RWPE1 (cell line): Measurements from ENCODE around the gene PRPSAP2.
A peak's percentile ranks its signal among the peaks of the same experiment; 100 is the strongest.
"Not testable (repeated sequence)": the region's sequence is repeated elsewhere in the genome, so short reads cannot be mapped to it uniquely, and the experiment has no call there.

Experiments used
- CTCF ChIA-PET: fragments of 350-600 bp; sonication (Branson Sonifier 250); formaldehyde crosslinking; extraction: SDS; loops from one replicate; lab custom pipeline; 2021; lab: Yijun Ruan, JAX
- POLR2A ChIA-PET: fragments of 400-600 bp; formaldehyde crosslinking; extraction: SDS; loops from one replicate; lab custom pipeline; 2020; ENCODE audit warnings: antibody characterized with exemption; ENCODE audit not compliant: low non-redundant PET; lab: Yijun Ruan, JAX
- DNase-seq: peaks from one replicate; pipeline ENCODE4 v3.0.0; 2012; ENCODE audit warnings: low spot score
- H3K27ac ChIP-seq: fragments of 450-650 bp; 2 replicates; pipeline ENCODE4 v1.5.1; 2017
- CTCF ChIP-seq: fragments of 450-650 bp; conservative IDR thresholded peaks from 2 replicates; pipeline ENCODE4 v1.5.1; 2017; ENCODE audit warnings: low read depth, mild to moderate bottlenecking

Gene PRPSAP2

GRCh38 chr17:18921912-18922451, 64.1 kb downstream of the PRPSAP2 start:
- ChIA-PET POLR2A (no interaction called here), CTCF (no interaction called here)
- DNase-seq = peak; percentile 24
- no peak for TF ChIP-seq CTCF
- no peak overlapping the region for H3K27ac ChIP-seq

- POLR2A ChIA-PET, CTCF ChIA-PET, H3K27ac ChIP-seq, DNase-seq: not testable (repeated sequence)
Measured at GRCh38 chr17:18922596-18922995, 64.7 kb downstream of the PRPSAP2 start.

GRCh38 chr17:18925187-18925586, 67.3 kb downstream of the PRPSAP2 start:
- no peak for TF ChIP-seq CTCF
- ChIA-PET CTCF (no interaction called here), POLR2A (interaction anchor here (0.7 kb wide), 1 partner anchor 18 kb away, joined by 11 read pairs; no protein-coding TSS in a partner anchor)
- no peak for DNase-seq
- no peak overlapping the region for H3K27ac ChIP-seq

- ChIA-PET CTCF (no interaction called here), POLR2A (no interaction called here)
- no peak for DNase-seq
- no peak for TF ChIP-seq CTCF
- no peak overlapping the region for H3K27ac ChIP-seq
Measured at GRCh38 chr17:18928628-18929125, 70.7 kb downstream of the PRPSAP2 start.

- CTCF ChIA-PET = no interaction called here
Measured at GRCh38 chr17:18932360-18933055, 74.6 kb downstream of the PRPSAP2 start.

GRCh38 chr17:18933102-18934058, 75.4 kb downstream of the PRPSAP2 start:
- POLR2A ChIA-PET = no interaction called here
- CTCF ChIA-PET = no interaction called here
- TF ChIP-seq CTCF = no peak
- no peak for DNase-seq
- no peak overlapping the region for H3K27ac ChIP-seq

More at GRCh38 chr17:18932360-18933055, 74.6 kb downstream of the PRPSAP2 start:
- TF ChIP-seq CTCF = no peak
- no peak overlapping the region for H3K27ac ChIP-seq
- POLR2A ChIA-PET = no interaction called here
- DNase-seq = no peak
